Astrocyte (in vitro differentiated cells and primary cell): ENCODE data around the gene PMS2. TPM values are rescaled to one million over a fixed set of nuclear protein-coding genes. Genes with fewer than 3 reads are reported as not detected.
"Not testable (repeated sequence)": the region's sequence is repeated elsewhere in the genome, so short reads cannot be mapped to it uniquely, and the experiment has no call there.

ENCODE experiments used
- DNase-seq: peaks from one replicate; pipeline ENCODE4 v3.0.0-alpha.2; 2010; ENCODE audit warnings: low read depth
- FAIRE-seq: peaks from 2 replicates; lab custom pipeline; 2011; peaks lifted over from hg19 to GRCh38; lab: Jason Lieb, UNC
- H2AFZ ChIP-seq: 2 replicates; pipeline ENCODE4 v1.6.0; 2012; ENCODE audit warnings: low read depth, low read length, inconsistent platforms
- H3K27ac ChIP-seq: 2 replicates; pipeline ENCODE4 v1.5.1; 2011; ENCODE audit warnings: low read depth, low read length, inconsistent platforms
- H3K27me3 ChIP-seq: 2 replicates; pipeline ENCODE4 v1.6.0; 2011; ENCODE audit warnings: low read length, inconsistent platforms; ENCODE audit not compliant: insufficient read depth
- H3K36me3 ChIP-seq: 2 replicates; pipeline ENCODE4 v1.5.1; 2011; ENCODE audit warnings: low read length, inconsistent platforms; ENCODE audit not compliant: insufficient read depth
- H3K4me1 ChIP-seq: 2 replicates; pipeline ENCODE4 v1.5.1; 2011; ENCODE audit warnings: low read length, inconsistent platforms; ENCODE audit not compliant: insufficient read depth
- H3K4me2 ChIP-seq: 2 replicates; pipeline ENCODE4 v1.6.0; 2012; ENCODE audit warnings: low read length, inconsistent platforms
- H3K4me3 ChIP-seq: 2 replicates; pipeline ENCODE4 v1.5.1; 2011; ENCODE audit warnings: low read depth, mild to moderate bottlenecking, low read length, inconsistent platforms; ENCODE audit not compliant: insufficient read depth
- H3K79me2 ChIP-seq: 2 replicates; pipeline ENCODE4 v1.6.0; 2012; ENCODE audit warnings: mild to moderate bottlenecking, low read length, inconsistent platforms; ENCODE audit not compliant: insufficient read depth
- H3K9ac ChIP-seq: 2 replicates; pipeline ENCODE4 v1.6.0; 2012; ENCODE audit warnings: mild to moderate bottlenecking, low read length, inconsistent platforms
- H3K9me3 ChIP-seq: 2 replicates; pipeline ENCODE4 v1.5.1; 2012; ENCODE audit warnings: low read depth, mild to moderate bottlenecking, low read length, inconsistent platforms; ENCODE audit not compliant: insufficient read depth
- H4K20me1 ChIP-seq: 2 replicates; pipeline ENCODE4 v1.6.0; 2012; ENCODE audit warnings: low read length, inconsistent platforms; ENCODE audit not compliant: insufficient read depth
- H3K27ac Mint-ChIP-seq: one replicate; pipeline ENCODE4 v1.8.0; 2021; ENCODE audit warnings: mild to moderate bottlenecking, mixed read lengths; ENCODE audit not compliant: unreplicated experiment
- H3K27me3 Mint-ChIP-seq: one replicate; pipeline ENCODE4 v1.8.0; 2021; ENCODE audit warnings: low read depth, mixed read lengths; ENCODE audit not compliant: unreplicated experiment
- H3K36me3 Mint-ChIP-seq: one replicate; pipeline ENCODE4 v1.8.0; 2021; ENCODE audit warnings: low read depth, mixed read lengths; ENCODE audit not compliant: unreplicated experiment
- H3K4me1 Mint-ChIP-seq: one replicate; pipeline ENCODE4 v1.8.0; 2021; ENCODE audit warnings: low read depth, mixed read lengths; ENCODE audit not compliant: unreplicated experiment
- H3K4me3 Mint-ChIP-seq: one replicate; pipeline ENCODE4 v1.8.0; 2021; ENCODE audit warnings: mild to moderate bottlenecking, moderate library complexity, mixed read lengths; ENCODE audit not compliant: unreplicated experiment
- H3K9me3 Mint-ChIP-seq: one replicate; pipeline ENCODE4 v1.8.0; 2021; ENCODE audit warnings: mild to moderate bottlenecking, mixed read lengths; ENCODE audit not compliant: unreplicated experiment
- total RNA-seq: library from RNA; stranded (reverse); gene quantifications from 2 replicates; pipeline ENCODE4 v1.2.1, GENCODE V29; 2021

PMS2 gene
- total RNA-seq, 1 donor from 2014 or later: 15.3 TPM

DNA sequence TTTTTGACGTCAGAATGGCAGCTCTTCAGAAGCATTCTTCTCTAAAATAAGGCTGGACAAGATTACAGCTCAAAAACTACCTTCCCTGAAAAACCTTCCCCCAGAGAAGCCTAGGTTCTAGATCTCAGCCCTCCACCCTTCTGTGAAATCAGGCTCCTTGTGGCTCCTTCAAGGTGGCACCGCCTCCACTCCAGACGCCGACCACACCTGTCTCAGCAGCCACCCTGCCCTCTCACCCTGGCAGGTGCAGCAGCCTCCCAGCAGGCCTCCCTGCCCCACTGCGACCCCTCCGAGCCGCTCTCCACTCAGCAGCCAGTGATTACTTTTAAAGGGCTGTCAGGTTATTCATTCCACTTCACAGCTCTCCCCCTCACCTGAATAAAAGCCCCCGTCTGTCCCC, 35.3 kb downstream of the PMS2 start:
- H3K79me2 ChIP-seq, H3K36me3 ChIP-seq, H3K4me3 ChIP-seq, H3K27ac ChIP-seq, H3K9ac ChIP-seq, H3K4me1 Mint-ChIP-seq, H3K27me3 Mint-ChIP-seq, H3K4me3 Mint-ChIP-seq, H3K4me2 ChIP-seq, H3K27me3 ChIP-seq, DNase-seq, H4K20me1 ChIP-seq, H2AFZ ChIP-seq, H3K36me3 Mint-ChIP-seq, FAIRE-seq, H3K9me3 Mint-ChIP-seq, H3K9me3 ChIP-seq, H3K4me1 ChIP-seq, H3K27ac Mint-ChIP-seq: not testable (repeated sequence)

DNA sequence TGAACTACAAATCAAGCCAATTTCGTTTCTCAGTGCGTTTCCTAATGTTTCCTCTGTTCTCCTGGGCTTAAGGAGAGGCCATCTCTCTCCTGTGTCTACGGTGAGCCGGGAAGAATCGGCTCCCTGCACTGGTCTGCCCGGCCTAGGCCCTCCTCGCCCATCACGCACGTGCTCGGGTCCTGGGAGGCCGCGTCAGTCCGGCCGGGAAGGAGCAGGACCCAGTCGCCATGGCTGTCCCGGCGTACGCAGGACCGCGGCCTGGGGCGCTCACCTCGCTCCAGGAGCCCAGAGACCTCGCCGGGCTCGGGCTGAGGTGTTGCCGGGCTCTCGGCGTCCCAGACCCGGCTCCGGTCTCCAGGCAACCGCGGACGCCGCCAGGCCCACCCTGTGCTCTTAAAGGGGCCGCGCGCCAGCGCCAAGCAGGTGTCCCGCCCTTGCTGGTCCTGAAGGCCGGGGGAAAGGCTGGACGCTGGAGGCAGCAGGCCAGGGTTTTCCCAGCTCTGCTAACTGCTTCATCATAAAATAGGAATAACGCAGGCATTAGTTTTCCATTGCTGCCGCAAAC, 38.4 kb downstream of the PMS2 start, which contains the start of gene RSPH10B:
TSS of gene RSPH10B (minus strand) at position 343 of the 565 bp plus-strand sequence. CDS start 3,573 bp downstream, outside the sequence.
- not testable (repeated sequence) for H3K27me3 Mint-ChIP-seq, H3K4me3 Mint-ChIP-seq, H3K9me3 ChIP-seq, H3K4me1 ChIP-seq, H3K79me2 ChIP-seq, H3K27ac ChIP-seq, H3K4me1 Mint-ChIP-seq, H3K27ac Mint-ChIP-seq, H3K27me3 ChIP-seq, H3K9me3 Mint-ChIP-seq, H3K36me3 ChIP-seq, H3K9ac ChIP-seq, H3K4me3 ChIP-seq, DNase-seq, H4K20me1 ChIP-seq, H3K4me2 ChIP-seq, H2AFZ ChIP-seq, H3K36me3 Mint-ChIP-seq
- FAIRE-seq: peak; percentile 47

DNA sequence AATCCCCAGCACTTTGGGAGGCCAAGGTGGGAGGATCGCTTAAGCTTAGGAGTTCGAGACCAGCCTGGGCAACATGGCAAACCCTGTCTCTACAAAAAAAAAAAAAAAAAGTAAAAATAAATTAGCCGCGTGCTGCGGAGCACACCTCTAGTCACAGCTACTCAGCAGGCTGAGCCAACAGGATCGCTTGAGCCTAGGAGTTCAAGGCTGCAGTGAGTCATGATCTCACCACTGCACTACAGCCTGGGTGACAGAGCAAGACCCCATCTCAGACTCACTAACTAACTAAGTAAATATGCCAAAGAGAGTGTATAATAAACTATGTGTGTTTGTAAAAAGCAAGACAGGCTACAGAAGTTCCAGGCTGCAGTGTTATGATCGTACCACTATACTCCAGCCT, 45.0 kb downstream of the PMS2 start:
- not testable (repeated sequence) for H3K36me3 ChIP-seq, H3K4me1 Mint-ChIP-seq, H3K27ac ChIP-seq, H3K4me1 ChIP-seq, H3K79me2 ChIP-seq, H3K27ac Mint-ChIP-seq, DNase-seq, H3K27me3 ChIP-seq, H3K4me2 ChIP-seq, H3K9ac ChIP-seq, H4K20me1 ChIP-seq, H3K27me3 Mint-ChIP-seq, H2AFZ ChIP-seq, H3K36me3 Mint-ChIP-seq, H3K9me3 ChIP-seq, FAIRE-seq, H3K4me3 Mint-ChIP-seq, H3K4me3 ChIP-seq, H3K9me3 Mint-ChIP-seq

GRCh38 chr7:5963205-5963604, 45.6 kb downstream of the PMS2 start:
- H3K36me3 Mint-ChIP-seq, DNase-seq, H3K36me3 ChIP-seq, H3K4me1 ChIP-seq, FAIRE-seq, H3K27ac Mint-ChIP-seq, H4K20me1 ChIP-seq, H3K27ac ChIP-seq, H3K4me1 Mint-ChIP-seq, H3K4me2 ChIP-seq, H3K27me3 Mint-ChIP-seq, H3K79me2 ChIP-seq, H3K4me3 Mint-ChIP-seq, H2AFZ ChIP-seq, H3K9me3 ChIP-seq, H3K9me3 Mint-ChIP-seq, H3K9ac ChIP-seq, H3K27me3 ChIP-seq, H3K4me3 ChIP-seq: not testable (repeated sequence)

- not testable (repeated sequence) for H3K4me3 Mint-ChIP-seq, FAIRE-seq, H3K36me3 Mint-ChIP-seq
These were observed 73.9 kb downstream of the PMS2 start for GRCh38 chr7:5934945-5935450.

GRCh38 chr7:5931905-5932644, 76.8 kb downstream of the PMS2 start:
- H3K27ac Mint-ChIP-seq, H2AFZ ChIP-seq, H3K9me3 Mint-ChIP-seq, H3K36me3 ChIP-seq, H3K9me3 ChIP-seq, H4K20me1 ChIP-seq, H3K27me3 ChIP-seq, H3K4me3 Mint-ChIP-seq, H3K79me2 ChIP-seq, H3K27ac ChIP-seq, H3K4me1 ChIP-seq, H3K4me2 ChIP-seq, FAIRE-seq, H3K4me3 ChIP-seq, H3K9ac ChIP-seq, H3K27me3 Mint-ChIP-seq, H3K4me1 Mint-ChIP-seq, H3K36me3 Mint-ChIP-seq: not testable (repeated sequence)
- DNase-seq: peak; percentile 25

More at GRCh38 chr7:5934945-5935450, 73.9 kb downstream of the PMS2 start:
- not testable (repeated sequence) for H3K4me1 Mint-ChIP-seq, H3K9ac ChIP-seq, H3K27ac ChIP-seq, H3K4me1 ChIP-seq, H3K27me3 ChIP-seq, H3K27me3 Mint-ChIP-seq, H3K27ac Mint-ChIP-seq, H3K9me3 Mint-ChIP-seq, H3K36me3 ChIP-seq, H4K20me1 ChIP-seq, H3K4me3 ChIP-seq, H3K4me2 ChIP-seq, DNase-seq, H3K9me3 ChIP-seq, H2AFZ ChIP-seq, H3K79me2 ChIP-seq
